CD14-positive monocyte (primary cell): ENCODE results near the gene PHF12. TPM values are rescaled to one million over a fixed set of nuclear protein-coding genes. Genes with fewer than 3 reads are reported as not detected.

Experiments
- DNase-seq, 3 donors: peaks; one replicate each; pipeline ENCODE4 v3.0.0-alpha.2; 2011 to 2022
- H2AFZ ChIP-seq: 2 replicates; pipeline ENCODE4 v1.6.0; 2012; ENCODE audit warnings: mild to moderate bottlenecking, low read depth, low read length, inconsistent platforms; ENCODE audit not compliant: insufficient read depth, poor library complexity, severe bottlenecking
- H3K27ac ChIP-seq, 2 donors: 1 replicate in 1 of 2; 2 replicates in 1 of 2; pipeline ENCODE4 v1.5.1; 2012 to 2013; ENCODE audit warnings: low read length in 2 of 2, control low read depth in 1 of 2, inconsistent platforms in 1 of 2, low read depth in 1 of 2, mild to moderate bottlenecking in 1 of 2
- H3K27me3 ChIP-seq, 2 donors: one replicate each; pipeline versions ENCODE4 v1.6.0 to v1.6.1; 2011 to 2013; ENCODE audit warnings: low read length in 2 of 2; ENCODE audit not compliant: control insufficient read depth in 2 of 2, insufficient read depth in 2 of 2
- H3K36me3 ChIP-seq, 2 donors: replicated peaks in 1 of 2; 1 replicate in 1 of 2; 2 replicates in 1 of 2; pipeline versions ENCODE4 v1.5.1 to v1.6.1; 2012 to 2013; ENCODE audit warnings: low read length in 2 of 2, control low read depth in 1 of 2, inconsistent platforms in 1 of 2, mild to moderate bottlenecking in 1 of 2; ENCODE audit not compliant: insufficient read depth in 2 of 2, control insufficient read depth in 1 of 2
- H3K4me1 ChIP-seq, 2 donors: 1 replicate in 1 of 2; 2 replicates in 1 of 2; pipeline versions ENCODE4 v1.5.1 to v1.6.1; 2012 to 2013; ENCODE audit warnings: low read length in 2 of 2, control low read depth in 1 of 2, inconsistent platforms in 1 of 2, mild to moderate bottlenecking in 1 of 2, moderate library complexity in 1 of 2; ENCODE audit not compliant: insufficient read depth in 2 of 2, control insufficient read depth in 1 of 2
- H3K4me2 ChIP-seq: replicated peaks from 2 replicates; pipeline ENCODE3; 2012; ENCODE audit warnings: low read length, moderate library complexity, mild to moderate bottlenecking; ENCODE audit not compliant: poor library complexity, severe bottlenecking; ENCODE audit errors: extremely low read depth
- H3K4me3 ChIP-seq, 3 experiments: fragments of 200-600 bp in 1 of 3; sonication (generic) in 1 of 3; replicated peaks in 1 of 3; 1 replicate in 2 of 3; 2 replicates in 1 of 3; pipeline ENCODE4 v1.5.1; 2011 to 2013; ENCODE audit warnings: low read length in 3 of 3, mild to moderate bottlenecking in 3 of 3, control low read depth in 2 of 3, low read depth in 2 of 3, inconsistent platforms in 1 of 3, moderate library complexity in 1 of 3
- H3K79me2 ChIP-seq: 2 replicates; pipeline ENCODE4 v1.6.0; 2012; ENCODE audit warnings: mild to moderate bottlenecking, control low read depth, inconsistent platforms, low read length, moderate library complexity; ENCODE audit not compliant: insufficient read depth
- H3K9ac ChIP-seq: 2 replicates; pipeline ENCODE4 v1.6.0; 2017; ENCODE audit warnings: low read length, mild to moderate bottlenecking; ENCODE audit not compliant: insufficient read depth, poor library complexity, severe bottlenecking
- H3K9me3 ChIP-seq, 2 donors: replicated peaks in 1 of 2; 1 replicate in 1 of 2; 2 replicates in 1 of 2; pipeline versions ENCODE4 v1.5.1 to v1.6.1; 2012 to 2013; ENCODE audit warnings: low read length in 2 of 2, control low read depth in 1 of 2; ENCODE audit not compliant: control insufficient read depth in 1 of 2, insufficient read depth in 1 of 2
- H4K20me1 ChIP-seq: 2 replicates; pipeline ENCODE4 v1.6.0; 2012; ENCODE audit warnings: mild to moderate bottlenecking, low read length, control low read depth, moderate library complexity; ENCODE audit not compliant: insufficient read depth
- H3K27ac Mint-ChIP-seq, 7 donors: one replicate each; pipeline ENCODE4 v1.8.0; 2020; ENCODE audit warnings: mild to moderate bottlenecking in 7 of 7, mixed read lengths in 7 of 7, moderate library complexity in 6 of 7, inconsistent platforms in 2 of 7
- H3K27me3 Mint-ChIP-seq, 3 donors: one replicate each; pipeline ENCODE4 v1.8.0; 2021 to 2022; ENCODE audit warnings: low read depth in 3 of 3, mild to moderate bottlenecking in 3 of 3, mixed read lengths in 3 of 3, moderate library complexity in 3 of 3, inconsistent platforms in 1 of 3
- H3K36me3 Mint-ChIP-seq, 2 donors: one replicate each; pipeline ENCODE4 v1.8.0; 2020; ENCODE audit warnings: mixed read lengths in 2 of 2, inconsistent platforms in 1 of 2, mild to moderate bottlenecking in 1 of 2
- H3K4me1 Mint-ChIP-seq: one replicate; pipeline ENCODE4 v1.8.0; 2020; ENCODE audit warnings: mild to moderate bottlenecking, mixed read lengths
- H3K4me3 Mint-ChIP-seq, 2 donors: one replicate each; pipeline ENCODE4 v1.8.0; 2020; ENCODE audit warnings: mild to moderate bottlenecking in 2 of 2, mixed read lengths in 2 of 2, moderate library complexity in 1 of 2
- H3K9me3 Mint-ChIP-seq, 7 donors: one replicate each; pipeline ENCODE4 v1.8.0; 2020 to 2022; ENCODE audit warnings: mixed read lengths in 7 of 7, mild to moderate bottlenecking in 6 of 7, moderate library complexity in 6 of 7, inconsistent platforms in 2 of 7
- WGBS: methylation state at CpG from one replicate; pipeline ENCODE4 v1.1.5; 2013; ENCODE audit warnings: missing lambda C conversion rate; ENCODE audit not compliant: insufficient coverage; 5-methylcytosine and 5-hydroxymethylcytosine counted together
- intact Hi-C, 2 donors: fragments of 100-400 bp; cut with micrococcal nuclease; formaldehyde crosslinking; loops; one replicate each; pipeline versions ENCODE4 v1.15.0 to v1.15.1; 2023
- polyA plus RNA-seq, 3 donors: library from polyadenylated mRNA; depleted of rRNA in 1 of 3; unstranded in 2 of 3; stranded (reverse) in 1 of 3; fragments of 300-500 nt in 2 of 3; fragments of >200 nt in 1 of 3; fragmentation: Illumina TruSeq in 2 of 3; gene quantifications; 1 replicate in 2 of 3; 2 replicates in 1 of 3; pipeline ENCODE4 v1.2.3, GENCODE V29; 2012 to 2021
- TF ChIP-seq, protein P1 (sequence below): fragments of 200-600 bp; IDR thresholded peaks from one replicate; pipeline ENCODE4 v1.8.0; 2022; ENCODE audit warnings: antibody characterized with exemption, mild to moderate bottlenecking

Gene PHF12
- polyA plus RNA-seq, 3 donors = 1.4 to 62.5 (median 2.5) TPM

DNA sequence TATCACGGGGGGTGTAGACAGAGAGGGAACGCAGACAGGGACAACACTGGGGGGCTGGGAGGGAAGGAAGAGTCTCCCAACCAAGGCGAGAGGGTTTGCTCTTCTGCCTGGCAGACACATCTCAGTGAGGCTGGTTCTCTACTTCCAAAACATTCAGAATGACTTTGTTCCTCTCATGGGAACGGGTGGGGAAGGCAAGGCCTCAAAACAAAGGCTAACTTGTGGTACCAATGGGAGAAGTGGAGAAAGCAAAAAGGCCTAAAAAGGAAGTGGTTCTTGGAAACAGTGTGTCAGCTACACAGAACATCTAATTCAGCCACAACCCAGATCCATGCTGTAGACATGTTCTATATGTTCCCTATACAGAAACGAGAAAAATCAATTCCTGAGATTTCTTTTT, 61.3 kb downstream of the PHF12 start:
- peaks cover 39 to 71% of the 10 kb centered on the region in 2 donors for H3K36me3 Mint-ChIP-seq
- no peaks in the 10 kb centered on the region for H3K9me3 Mint-ChIP-seq
- peaks cover 79% of the 10 kb centered on the region for H4K20me1 ChIP-seq
- no peak overlapping the region for H3K4me2 ChIP-seq
- TF ChIP-seq, protein P1, sequence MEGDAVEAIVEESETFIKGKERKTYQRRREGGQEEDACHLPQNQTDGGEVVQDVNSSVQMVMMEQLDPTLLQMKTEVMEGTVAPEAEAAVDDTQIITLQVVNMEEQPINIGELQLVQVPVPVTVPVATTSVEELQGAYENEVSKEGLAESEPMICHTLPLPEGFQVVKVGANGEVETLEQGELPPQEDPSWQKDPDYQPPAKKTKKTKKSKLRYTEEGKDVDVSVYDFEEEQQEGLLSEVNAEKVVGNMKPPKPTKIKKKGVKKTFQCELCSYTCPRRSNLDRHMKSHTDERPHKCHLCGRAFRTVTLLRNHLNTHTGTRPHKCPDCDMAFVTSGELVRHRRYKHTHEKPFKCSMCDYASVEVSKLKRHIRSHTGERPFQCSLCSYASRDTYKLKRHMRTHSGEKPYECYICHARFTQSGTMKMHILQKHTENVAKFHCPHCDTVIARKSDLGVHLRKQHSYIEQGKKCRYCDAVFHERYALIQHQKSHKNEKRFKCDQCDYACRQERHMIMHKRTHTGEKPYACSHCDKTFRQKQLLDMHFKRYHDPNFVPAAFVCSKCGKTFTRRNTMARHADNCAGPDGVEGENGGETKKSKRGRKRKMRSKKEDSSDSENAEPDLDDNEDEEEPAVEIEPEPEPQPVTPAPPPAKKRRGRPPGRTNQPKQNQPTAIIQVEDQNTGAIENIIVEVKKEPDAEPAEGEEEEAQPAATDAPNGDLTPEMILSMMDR = no peak
- no peak overlapping the region for H3K9ac ChIP-seq
- WGBS = no CpG with 5 or more reads among the region's 5 CpGs
- peak overlapping the region in 1 of 2 donors; percentile 25 for H3K27ac ChIP-seq
- intact Hi-C loops = no loop called here
- peaks cover 46 to 59% of the 10 kb centered on the region in 2 donors for H3K36me3 ChIP-seq
- peaks cover 31 to 42% of the 10 kb centered on the region in 2 donors for H3K4me1 ChIP-seq
- H3K27ac Mint-ChIP-seq = peak overlapping the region; percentile 23 to 87 (median 61)
- H3K4me1 Mint-ChIP-seq = peaks cover 39% of the 10 kb centered on the region
- H3K27me3 Mint-ChIP-seq = peaks cover 0 to 2% (median 2%) of the 10 kb centered on the region in 3 donors
- H3K9me3 ChIP-seq = no peaks in the 10 kb centered on the region
- no peaks in the 10 kb centered on the region for H3K27me3 ChIP-seq
- H3K4me3 Mint-ChIP-seq = no peak overlapping the region
- H3K79me2 ChIP-seq = peaks cover 84% of the 10 kb centered on the region
- H3K4me3 ChIP-seq = no peak overlapping the region
- no peak overlapping the region for H2AFZ ChIP-seq
- no peak for DNase-seq

DNA sequence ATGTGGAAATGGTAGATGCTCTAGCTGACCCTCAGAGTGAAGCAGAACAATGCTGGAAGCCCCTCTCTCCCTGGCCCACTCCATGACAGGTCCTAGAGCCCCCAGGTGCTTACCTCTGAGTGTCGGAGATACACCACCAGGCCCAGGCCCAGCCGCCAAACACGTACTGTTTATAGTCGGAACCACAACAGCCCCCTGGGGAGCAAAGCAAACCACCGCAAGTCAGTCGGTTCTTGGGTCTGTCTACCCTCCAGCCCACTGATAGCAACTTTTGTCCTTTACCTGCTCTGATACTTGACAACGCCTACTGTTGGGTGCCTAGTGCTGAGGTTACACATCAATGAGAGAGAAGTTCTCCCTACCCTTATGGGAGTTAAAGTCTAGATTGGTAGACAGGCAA, 62.5 kb downstream of the PHF12 start:
- peaks cover 19 to 30% of the 10 kb centered on the region in 2 donors for H3K4me1 ChIP-seq
- H3K36me3 ChIP-seq = peaks cover 57 to 71% of the 10 kb centered on the region in 2 donors
- peaks cover 51 to 83% of the 10 kb centered on the region in 2 donors for H3K36me3 Mint-ChIP-seq
- H3K4me2 ChIP-seq = no peak overlapping the region
- H3K4me3 ChIP-seq = no peak overlapping the region
- peaks cover 35% of the 10 kb centered on the region for H3K4me1 Mint-ChIP-seq
- H3K27ac Mint-ChIP-seq = no peak overlapping the region
- H4K20me1 ChIP-seq = peaks cover 91% of the 10 kb centered on the region
- H3K4me3 Mint-ChIP-seq = no peak overlapping the region
- no peak overlapping the region for H2AFZ ChIP-seq
- TF ChIP-seq, protein P1 = no peak
- H3K27ac ChIP-seq = peak overlapping the region in 1 of 2 donors; percentile 8
- no peaks in the 10 kb centered on the region for H3K9me3 ChIP-seq
- H3K27me3 Mint-ChIP-seq = peaks cover 0 to 2% (median 2%) of the 10 kb centered on the region in 3 donors
- no peak for DNase-seq
- peaks cover 77% of the 10 kb centered on the region for H3K79me2 ChIP-seq
- H3K27me3 ChIP-seq = no peaks in the 10 kb centered on the region
- intact Hi-C loops = no loop called here
- H3K9ac ChIP-seq = no peak overlapping the region
- H3K9me3 Mint-ChIP-seq = no peaks in the 10 kb centered on the region
- 96% methylated on average over 2 of the region's 7 CpGs for WGBS
